ENCODE data around the gene FRA10AC1. TPM values are rescaled to one million over a fixed set of nuclear protein-coding genes. Genes with fewer than 3 reads are reported as not detected.

FRA10AC1 gene, protein sequence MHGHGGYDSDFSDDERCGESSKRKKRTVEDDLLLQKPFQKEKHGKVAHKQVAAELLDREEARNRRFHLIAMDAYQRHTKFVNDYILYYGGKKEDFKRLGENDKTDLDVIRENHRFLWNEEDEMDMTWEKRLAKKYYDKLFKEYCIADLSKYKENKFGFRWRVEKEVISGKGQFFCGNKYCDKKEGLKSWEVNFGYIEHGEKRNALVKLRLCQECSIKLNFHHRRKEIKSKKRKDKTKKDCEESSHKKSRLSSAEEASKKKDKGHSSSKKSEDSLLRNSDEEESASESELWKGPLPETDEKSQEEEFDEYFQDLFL
- 25.8 TPM for polyA plus RNA-seq
- long read RNA-seq, donor 1, partial matches to known transcripts = 0 of 2 reads
- long read RNA-seq, donor 1, other reads (novel, unspliced or antisense) = 0 of 2 reads
- long read RNA-seq, donor 2, partial matches to known transcripts = 5 of 6 reads
- long read RNA-seq, donor 2, other reads (novel, unspliced or antisense) = 0 of 6 reads
- long read RNA-seq, donor 3 = 0 reads
- long read RNA-seq, donor 4 = 0 reads
- long read RNA-seq, donor 5, full-length matches to known transcripts = 3 of 3 reads
- long read RNA-seq, donor 5, partial matches to known transcripts = 0 of 3 reads
- long read RNA-seq, donor 5, other reads (novel, unspliced or antisense) = 0 of 3 reads
- long read RNA-seq, donor 6, full-length matches to known transcripts = 1 of 1 reads
- long read RNA-seq, donor 6, partial matches to known transcripts = 0 of 1 reads
- long read RNA-seq, donor 6, other reads (novel, unspliced or antisense) = 0 of 1 reads
- long read RNA-seq, donor 7, partial matches to known transcripts = 0 of 3 reads
- long read RNA-seq, donor 7, other reads (novel, unspliced or antisense) = 0 of 3 reads
- long read RNA-seq, donor 8, partial matches to known transcripts = 5 of 9 reads
- long read RNA-seq, donor 8, other reads (novel, unspliced or antisense) = 0 of 9 reads
- long read RNA-seq, donor 9, full-length matches to known transcripts = 7 of 7 reads
- long read RNA-seq, donor 9, partial matches to known transcripts = 0 of 7 reads
- long read RNA-seq, donor 9, other reads (novel, unspliced or antisense) = 0 of 7 reads
- long read RNA-seq, donor 10, full-length matches to known transcripts = 5 of 5 reads
- long read RNA-seq, donor 10, partial matches to known transcripts = 0 of 5 reads
- long read RNA-seq, donor 10, other reads (novel, unspliced or antisense) = 0 of 5 reads
- long read RNA-seq, donor 11, full-length matches to known transcripts = 3 of 3 reads
- long read RNA-seq, donor 11, partial matches to known transcripts = 0 of 3 reads
- long read RNA-seq, donor 11, other reads (novel, unspliced or antisense) = 0 of 3 reads

GRCh38 chr10:93702210-93703001, at the start of gene FRA10AC1:
TSS of gene FRA10AC1 (minus strand) at chr10:93702592. CDS start at chr10:93700106, 2,486 bp downstream.
- Histone ChIP-seq H3K36me3 (ENCODE audit: control insufficient read depth, insufficient read depth, low read length) (peaks cover 5% of the 10 kb centered on the region), H3K4me1 (ENCODE audit: control insufficient read depth, insufficient read depth, low read length) (peaks cover 4% of the 10 kb centered on the region), H3K4me3 (ENCODE audit: low read length) (peak within 1 kb of the TSS; percentile 75), H3K9me3 (ENCODE audit: control insufficient read depth, low read depth, low read length) (no peaks in the 10 kb centered on the region), H3K27ac (ENCODE audit: low read length) (peak within 1 kb of the TSS; percentile 93), H3K27me3 (ENCODE audit: control insufficient read depth, insufficient read depth, low read length) (no peaks in the 10 kb centered on the region)
- 0% methylated on average over 5 of the region's 52 CpGs for WGBS (ENCODE audit: insufficient coverage, low lambda C conversion rate)
- peak; percentile 93 to 94 for DNase-seq

DNA sequence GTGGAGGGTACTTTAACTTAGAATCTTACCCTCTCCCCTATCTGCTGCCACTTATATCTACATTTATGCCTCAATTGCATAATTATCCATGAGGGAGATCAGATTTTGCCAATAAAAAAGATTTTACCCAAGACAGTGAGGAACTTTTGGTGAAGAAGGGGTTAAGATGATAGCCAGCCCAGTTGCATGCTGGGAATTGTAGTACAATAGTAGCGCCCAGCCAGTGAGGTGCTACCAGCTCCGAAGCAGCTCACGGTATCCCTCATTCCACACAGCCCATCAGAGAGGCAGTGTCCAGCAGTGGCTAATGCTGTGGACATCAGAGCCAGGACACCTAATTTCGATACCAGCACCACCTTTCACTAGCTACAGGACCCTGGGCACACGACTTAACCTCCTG, 49.4 kb upstream of the FRA10AC1 start:
- peak overlapping the region; percentile 51 for H3K27ac ChIP-seq (ENCODE audit: low read length)
- no peaks in the 10 kb centered on the region for H3K9me3 ChIP-seq (ENCODE audit: control insufficient read depth, low read depth, low read length)
- DNase-seq = peak; percentile 17 to 53
- no CpG with 5 or more reads among the region's 5 CpGs for WGBS (ENCODE audit: insufficient coverage, low lambda C conversion rate)
- no peaks in the 10 kb centered on the region for H3K36me3 ChIP-seq (ENCODE audit: control insufficient read depth, insufficient read depth, low read length)
- H3K4me3 ChIP-seq (ENCODE audit: low read length) = peak overlapping the region; percentile 10
- H3K27me3 ChIP-seq (ENCODE audit: control insufficient read depth, insufficient read depth, low read length) = no peaks in the 10 kb centered on the region
- H3K4me1 ChIP-seq (ENCODE audit: control insufficient read depth, insufficient read depth, low read length) = peaks cover 22% of the 10 kb centered on the region

DNA sequence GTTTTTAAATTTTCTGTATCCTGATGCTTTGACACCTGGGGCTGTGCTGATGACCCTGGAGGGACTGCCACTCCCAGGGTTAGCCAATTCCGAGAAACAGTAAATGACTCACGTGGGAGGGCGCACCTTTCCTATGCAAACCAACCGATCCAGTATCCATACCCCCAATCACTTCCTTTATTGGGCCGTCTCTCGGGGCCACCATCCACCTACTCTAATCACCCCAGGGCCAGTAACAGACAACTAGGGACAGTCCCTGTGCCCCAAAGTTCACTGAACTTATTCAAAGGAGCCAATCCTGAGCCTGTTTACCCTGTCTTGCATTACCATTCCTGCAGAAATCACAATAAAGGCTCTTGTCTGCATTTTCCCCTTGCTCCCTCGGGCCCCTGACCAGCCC, 48.7 kb upstream of the FRA10AC1 start:
- H3K9me3 ChIP-seq (ENCODE audit: control insufficient read depth, low read depth, low read length) = no peaks in the 10 kb centered on the region
- no peak overlapping the region for H3K4me3 ChIP-seq (ENCODE audit: low read length)
- H3K27ac ChIP-seq (ENCODE audit: low read length) = peak overlapping the region; percentile 64
- DNase-seq = peak; percentile 15 to 72
- WGBS (ENCODE audit: insufficient coverage, low lambda C conversion rate) = 20% methylated on average over 1 of the region's 7 CpGs
- H3K27me3 ChIP-seq (ENCODE audit: control insufficient read depth, insufficient read depth, low read length) = no peaks in the 10 kb centered on the region
- H3K4me1 ChIP-seq (ENCODE audit: control insufficient read depth, insufficient read depth, low read length) = peaks cover 22% of the 10 kb centered on the region
- H3K36me3 ChIP-seq (ENCODE audit: control insufficient read depth, insufficient read depth, low read length) = no peaks in the 10 kb centered on the region

DNA sequence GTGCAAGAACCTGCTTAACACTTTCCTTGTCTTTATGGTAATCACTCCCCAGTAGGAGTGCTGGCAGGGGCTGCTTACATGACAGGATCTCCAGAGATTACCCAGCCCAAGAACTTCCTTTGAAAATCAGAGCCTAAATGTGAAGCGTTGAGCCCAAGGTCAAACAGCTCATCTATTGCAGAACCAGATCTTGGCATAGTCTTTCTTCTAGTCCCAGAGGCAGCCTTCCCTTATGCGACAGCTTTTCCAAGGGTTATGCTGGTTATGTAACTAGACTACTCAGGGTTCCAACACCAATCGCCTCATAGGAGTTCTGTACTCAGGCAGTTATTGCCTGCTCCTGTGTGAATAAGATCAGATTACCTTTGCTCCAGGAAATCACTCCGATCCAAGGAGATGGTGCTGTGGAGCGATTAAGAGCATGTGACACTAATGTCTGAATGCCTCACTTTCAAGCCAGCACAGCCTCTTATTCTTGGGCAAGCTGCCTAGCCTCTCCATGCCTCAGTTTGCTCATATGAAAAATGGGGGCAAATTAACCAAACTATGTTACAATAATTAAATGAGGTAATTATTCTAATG, 46.9 kb upstream of the FRA10AC1 start:
- Histone ChIP-seq H3K4me3 (ENCODE audit: low read length) (no peak overlapping the region), H3K4me1 (ENCODE audit: control insufficient read depth, insufficient read depth, low read length) (peaks cover 22% of the 10 kb centered on the region), H3K27ac (ENCODE audit: low read length) (peak overlapping the region; percentile 75), H3K27me3 (ENCODE audit: control insufficient read depth, insufficient read depth, low read length) (no peaks in the 10 kb centered on the region), H3K36me3 (ENCODE audit: control insufficient read depth, insufficient read depth, low read length) (no peaks in the 10 kb centered on the region), H3K9me3 (ENCODE audit: control insufficient read depth, low read depth, low read length) (no peaks in the 10 kb centered on the region)
- WGBS (ENCODE audit: insufficient coverage, low lambda C conversion rate) = no CpG with 5 or more reads among the region's 5 CpGs
- DNase-seq = peak; percentile 83 to 87

GRCh38 chr10:93746844-93747284, 44.5 kb upstream of the FRA10AC1 start:
- Histone ChIP-seq H3K27me3 (ENCODE audit: control insufficient read depth, insufficient read depth, low read length) (no peaks in the 10 kb centered on the region), H3K9me3 (ENCODE audit: control insufficient read depth, low read depth, low read length) (no peaks in the 10 kb centered on the region), H3K4me1 (ENCODE audit: control insufficient read depth, insufficient read depth, low read length) (peaks cover 17% of the 10 kb centered on the region), H3K27ac (ENCODE audit: low read length) (peak overlapping the region; percentile 40), H3K36me3 (ENCODE audit: control insufficient read depth, insufficient read depth, low read length) (no peaks in the 10 kb centered on the region), H3K4me3 (ENCODE audit: low read length) (no peak overlapping the region)
- peak; percentile 70 to 75 for DNase-seq
- no CpG with 5 or more reads among the region's 4 CpGs for WGBS (ENCODE audit: insufficient coverage, low lambda C conversion rate)

GRCh38 chr10:93745408-93746065, 43.1 kb upstream of the FRA10AC1 start:
- H3K9me3 ChIP-seq (ENCODE audit: control insufficient read depth, low read depth, low read length) = no peaks in the 10 kb centered on the region
- no peak overlapping the region for H3K27ac ChIP-seq (ENCODE audit: low read length)
- peaks cover 9% of the 10 kb centered on the region for H3K4me1 ChIP-seq (ENCODE audit: control insufficient read depth, insufficient read depth, low read length)
- H3K27me3 ChIP-seq (ENCODE audit: control insufficient read depth, insufficient read depth, low read length) = no peaks in the 10 kb centered on the region
- no peaks in the 10 kb centered on the region for H3K36me3 ChIP-seq (ENCODE audit: control insufficient read depth, insufficient read depth, low read length)
- DNase-seq = no peak
- no peak overlapping the region for H3K4me3 ChIP-seq (ENCODE audit: low read length)
- 39% methylated on average over 4 of the region's 9 CpGs for WGBS (ENCODE audit: insufficient coverage, low lambda C conversion rate)

GRCh38 chr10:93742633-93743349, 40.4 kb upstream of the FRA10AC1 start:
- Histone ChIP-seq H3K27ac (ENCODE audit: low read length) (no peak overlapping the region), H3K9me3 (ENCODE audit: control insufficient read depth, low read depth, low read length) (no peaks in the 10 kb centered on the region), H3K4me1 (ENCODE audit: control insufficient read depth, insufficient read depth, low read length) (no peaks in the 10 kb centered on the region), H3K27me3 (ENCODE audit: control insufficient read depth, insufficient read depth, low read length) (no peaks in the 10 kb centered on the region), H3K4me3 (ENCODE audit: low read length) (no peak overlapping the region), H3K36me3 (ENCODE audit: control insufficient read depth, insufficient read depth, low read length) (no peaks in the 10 kb centered on the region)
- WGBS (ENCODE audit: insufficient coverage, low lambda C conversion rate) = no CpG with 5 or more reads among the region's 8 CpGs
- no peak for DNase-seq

DNA sequence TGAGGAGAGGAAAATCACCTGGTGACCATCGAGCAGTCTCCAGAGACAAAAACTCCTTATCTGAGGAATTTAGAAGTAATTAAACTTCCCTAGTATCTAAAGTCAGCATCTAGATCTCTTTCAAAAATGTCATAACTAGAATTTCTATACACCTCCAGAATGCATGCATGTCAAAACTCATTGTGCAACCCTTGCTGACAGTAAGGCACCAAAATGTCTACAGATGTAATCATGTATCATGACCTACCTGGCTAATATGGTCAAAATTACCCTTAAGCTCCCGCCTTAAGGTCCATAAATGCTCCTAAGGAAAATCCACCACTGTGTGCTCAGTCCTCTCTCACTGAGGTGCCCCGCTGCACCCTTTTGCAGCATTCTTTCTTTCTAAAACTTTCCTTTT, 39.0 kb upstream of the FRA10AC1 start:
- H3K4me3 ChIP-seq (ENCODE audit: low read length) = no peak overlapping the region
- DNase-seq = no peak
- H3K27ac ChIP-seq (ENCODE audit: low read length) = no peak overlapping the region
- WGBS (ENCODE audit: insufficient coverage, low lambda C conversion rate) = 33% methylated on average over 1 of the region's 3 CpGs
- H3K9me3 ChIP-seq (ENCODE audit: control insufficient read depth, low read depth, low read length) = no peaks in the 10 kb centered on the region
- H3K27me3 ChIP-seq (ENCODE audit: control insufficient read depth, insufficient read depth, low read length) = no peaks in the 10 kb centered on the region
- no peaks in the 10 kb centered on the region for H3K4me1 ChIP-seq (ENCODE audit: control insufficient read depth, insufficient read depth, low read length)
- no peaks in the 10 kb centered on the region for H3K36me3 ChIP-seq (ENCODE audit: control insufficient read depth, insufficient read depth, low read length)

Data from large intestine (tissue), 12 donors.